AG04450 (cell line): ENCODE measurements around the gene NOXA1. TPM values are rescaled to one million over a fixed set of nuclear protein-coding genes. Genes with fewer than 3 reads are reported as not detected.

Experiments used
- CTCF ChIA-PET: fragments of 300-600, 350-600 bp; formaldehyde crosslinking; extraction: SDS; loops from one replicate; lab custom pipeline; 2022; ENCODE audit warnings: antibody characterized with exemption, inconsistent platforms; lab: Charles Lee
- POLR2A ChIA-PET: fragments of 350-600 bp; formaldehyde crosslinking; extraction: SDS; loops from one replicate; lab custom pipeline; 2021; ENCODE audit warnings: antibody characterized with exemption, inconsistent platforms; lab: Yijun Ruan, JAX
- DNase-seq: peaks from one replicate; pipeline ENCODE4 v3.0.0-alpha.2; 2011; ENCODE audit warnings: low read depth, low spot score
- H3K27ac ChIP-seq: one replicate; pipeline ENCODE4 v1.5.1; 2012; ENCODE audit warnings: low read depth, low read length, control low read depth
- H3K27me3 ChIP-seq: one replicate; pipeline ENCODE4 v1.6.0; 2012; ENCODE audit warnings: low read length; ENCODE audit not compliant: control insufficient read depth, insufficient read depth
- H3K4me3 ChIP-seq: 2 replicates; pipeline ENCODE4 v1.5.1; 2011; ENCODE audit warnings: mild to moderate bottlenecking, low read depth, low read length, control low read depth
- H3K9me3 ChIP-seq: 2 replicates; pipeline ENCODE4 v1.5.1; 2012; ENCODE audit warnings: low read length; ENCODE audit not compliant: control insufficient read depth, insufficient read depth
- polyA plus RNA-seq: library from polyadenylated mRNA; depleted of rRNA; stranded (reverse); fragments of >200 nt; gene quantifications from 2 replicates; pipeline ENCODE4 v1.2.3, GENCODE V29; 2011
- TF ChIP-seq, protein P1 (sequence below): IDR thresholded peaks from 2 replicates; pipeline ENCODE4 v1.5.1; 2011; ENCODE audit warnings: low read depth, low read length, control low read depth, inconsistent platforms

The NOXA1 gene
- polyA plus RNA-seq, 1 experiment: 0.06 TPM

DNA sequence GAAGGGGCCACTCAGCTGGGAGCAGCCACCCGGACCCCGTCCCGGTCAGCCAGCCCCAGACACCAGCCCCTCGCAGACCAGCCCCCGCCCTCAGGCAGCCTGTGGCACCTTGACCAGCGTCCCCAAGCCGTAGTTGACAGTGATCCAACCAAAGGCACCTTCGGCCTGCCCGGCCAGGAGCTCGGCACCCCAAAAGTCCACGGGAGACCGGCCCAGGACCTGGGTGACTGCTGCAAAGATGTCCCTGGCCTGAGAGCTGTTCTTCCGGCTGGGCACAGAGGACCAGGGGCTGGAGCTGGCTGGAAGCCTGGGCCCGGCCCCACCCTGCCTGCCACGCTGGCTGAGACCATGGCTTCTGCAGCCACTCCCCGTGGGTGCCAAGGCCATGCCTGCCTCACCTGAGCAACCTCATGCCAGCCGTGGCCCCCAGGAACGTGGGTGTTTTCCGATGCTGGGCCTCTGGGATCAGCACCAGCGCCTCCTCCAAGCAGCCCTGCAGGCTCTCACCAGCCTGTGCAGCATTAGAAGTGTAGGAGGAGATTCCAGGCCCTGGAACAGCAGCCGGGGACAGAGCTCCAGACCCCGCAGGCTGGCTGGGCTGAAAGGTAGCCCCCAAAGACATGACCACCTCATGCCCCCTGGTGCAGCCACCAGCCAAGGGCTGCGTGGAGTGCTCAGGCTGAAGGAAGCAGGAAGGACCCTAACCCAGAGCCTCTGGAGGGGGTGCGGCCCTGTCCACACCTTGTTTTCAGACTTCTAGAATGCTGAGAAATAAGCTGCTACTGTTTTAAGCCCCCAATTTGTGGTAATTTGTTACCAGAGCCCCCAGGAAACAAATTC is 13.8 kb downstream of the NOXA1 start:
- POLR2A ChIA-PET: interaction anchor here (0.5 kb wide), 1 partner anchor 164 kb away, joined by 11 read pairs; no protein-coding TSS in a partner anchor

DNA sequence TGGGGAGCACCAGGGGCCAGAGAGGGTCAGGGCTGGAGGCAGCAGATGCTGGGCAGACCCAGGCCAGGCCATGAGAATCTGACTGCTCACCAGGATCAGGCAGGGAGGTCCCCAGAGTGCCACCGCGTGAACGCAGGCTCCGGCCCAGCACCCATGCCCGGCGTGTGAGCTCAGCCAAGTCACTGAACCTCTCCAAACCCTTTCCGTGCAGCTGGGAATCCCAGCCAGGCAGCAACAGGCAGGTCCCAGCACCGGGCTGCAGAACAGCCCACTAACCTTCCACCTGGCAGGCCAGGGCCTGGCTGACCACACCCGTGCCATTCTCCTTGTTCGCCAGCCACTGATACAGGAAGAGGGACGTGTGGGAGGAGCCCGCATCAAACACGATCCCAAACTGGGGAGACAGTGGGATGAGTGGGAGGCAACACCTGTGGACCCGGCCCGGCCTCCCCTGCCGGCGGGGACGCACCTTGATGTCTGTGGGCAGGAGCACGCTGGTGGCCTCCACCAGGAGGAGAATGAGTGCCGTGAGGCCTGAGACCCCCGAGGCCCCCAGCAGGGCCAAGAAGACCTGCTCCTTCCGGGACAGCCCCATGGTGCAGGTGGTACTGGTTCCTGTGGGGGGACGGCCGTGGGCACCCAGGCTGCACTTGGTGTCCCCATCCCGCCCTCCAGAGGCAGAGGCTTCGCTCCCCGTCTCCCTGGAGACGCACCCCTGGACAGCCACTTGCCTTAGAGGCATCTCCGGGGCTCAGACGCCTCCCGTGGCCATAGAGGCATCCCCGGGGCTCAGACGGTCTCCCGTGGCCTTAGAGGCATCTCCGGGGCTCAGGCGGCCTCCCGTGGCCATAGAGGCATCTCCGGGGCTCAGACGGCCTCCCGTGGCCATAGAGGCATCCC is 14.7 kb downstream of the NOXA1 start:
- DNase-seq: no peak
- H3K27me3 ChIP-seq: peaks cover 7% of the 10 kb centered on the region
- ChIA-PET CTCF (interaction anchor here (0.6 to 0.9 kb wide), 2 partner anchors 15 to 136 kb away, joined by 3 read pairs; partner anchors contain the start of genes EXD3, NOXA1 and NRARP), POLR2A (interaction anchor here (0.5 kb wide), 1 partner anchor 165 kb away, joined by 11 read pairs; no protein-coding TSS in a partner anchor)
- no peaks in the 10 kb centered on the region; the same call in 1 of the 2 replicates for H3K9me3 ChIP-seq
- TF ChIP-seq, protein P1, sequence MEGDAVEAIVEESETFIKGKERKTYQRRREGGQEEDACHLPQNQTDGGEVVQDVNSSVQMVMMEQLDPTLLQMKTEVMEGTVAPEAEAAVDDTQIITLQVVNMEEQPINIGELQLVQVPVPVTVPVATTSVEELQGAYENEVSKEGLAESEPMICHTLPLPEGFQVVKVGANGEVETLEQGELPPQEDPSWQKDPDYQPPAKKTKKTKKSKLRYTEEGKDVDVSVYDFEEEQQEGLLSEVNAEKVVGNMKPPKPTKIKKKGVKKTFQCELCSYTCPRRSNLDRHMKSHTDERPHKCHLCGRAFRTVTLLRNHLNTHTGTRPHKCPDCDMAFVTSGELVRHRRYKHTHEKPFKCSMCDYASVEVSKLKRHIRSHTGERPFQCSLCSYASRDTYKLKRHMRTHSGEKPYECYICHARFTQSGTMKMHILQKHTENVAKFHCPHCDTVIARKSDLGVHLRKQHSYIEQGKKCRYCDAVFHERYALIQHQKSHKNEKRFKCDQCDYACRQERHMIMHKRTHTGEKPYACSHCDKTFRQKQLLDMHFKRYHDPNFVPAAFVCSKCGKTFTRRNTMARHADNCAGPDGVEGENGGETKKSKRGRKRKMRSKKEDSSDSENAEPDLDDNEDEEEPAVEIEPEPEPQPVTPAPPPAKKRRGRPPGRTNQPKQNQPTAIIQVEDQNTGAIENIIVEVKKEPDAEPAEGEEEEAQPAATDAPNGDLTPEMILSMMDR: no peak
- no peak overlapping the region for H3K4me3 ChIP-seq
- no peak overlapping the region for H3K27ac ChIP-seq

More for the DNA sequence above, 13.8 kb downstream of the NOXA1 start:
- H3K27me3 ChIP-seq: peaks cover 5% of the 10 kb centered on the region
- no peak overlapping the region for H3K27ac ChIP-seq
- TF ChIP-seq, protein P1: no peak
- no peak overlapping the region for H3K4me3 ChIP-seq
- CTCF ChIA-PET: interaction anchor here (0.6 to 0.9 kb wide), 2 partner anchors 14 to 135 kb away, joined by 3 read pairs; partner anchors contain the start of genes EXD3, NOXA1 and NRARP
- H3K9me3 ChIP-seq: no peaks in the 10 kb centered on the region; the same call in 1 of the 2 replicates
- DNase-seq: no peak

DNA sequence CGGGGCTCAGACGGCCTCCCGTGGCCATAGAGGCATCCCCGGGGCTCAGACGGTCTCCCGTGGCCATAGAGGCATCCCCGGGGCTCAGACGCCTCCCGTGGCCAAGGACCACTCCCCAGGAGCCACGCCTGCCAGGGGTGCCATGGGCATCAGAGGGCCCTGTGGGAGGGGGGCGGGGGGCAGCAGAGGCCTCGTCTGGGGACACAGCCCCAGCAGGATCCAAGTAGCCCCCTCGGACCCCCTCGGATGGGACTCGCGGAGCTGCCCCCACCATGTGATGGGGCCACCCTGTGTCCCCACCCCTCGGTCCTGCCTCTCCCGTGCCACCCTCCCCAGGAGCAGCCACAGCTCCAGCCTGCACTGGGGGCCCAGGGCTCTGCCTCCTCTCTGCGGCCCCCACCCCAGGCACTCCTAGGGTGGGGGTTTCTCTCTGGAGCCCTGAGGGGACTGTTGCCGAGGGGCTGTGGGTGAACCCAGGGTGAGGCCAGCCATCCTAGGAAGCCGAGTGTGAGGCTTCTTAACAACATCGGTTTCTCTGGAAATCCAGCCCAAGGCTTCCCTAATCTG is 15.5 kb downstream of the NOXA1 start:
- TF ChIP-seq, protein P1: no peak
- Histone ChIP-seq H3K27me3 (peaks cover 7% of the 10 kb centered on the region), H3K27ac (no peak overlapping the region), H3K9me3 (no peaks in the 10 kb centered on the region; the same call in 1 of the 2 replicates), H3K4me3 (no peak overlapping the region)
- CTCF ChIA-PET: no interaction called here
- no peak for DNase-seq
- POLR2A ChIA-PET: no interaction called here

DNA sequence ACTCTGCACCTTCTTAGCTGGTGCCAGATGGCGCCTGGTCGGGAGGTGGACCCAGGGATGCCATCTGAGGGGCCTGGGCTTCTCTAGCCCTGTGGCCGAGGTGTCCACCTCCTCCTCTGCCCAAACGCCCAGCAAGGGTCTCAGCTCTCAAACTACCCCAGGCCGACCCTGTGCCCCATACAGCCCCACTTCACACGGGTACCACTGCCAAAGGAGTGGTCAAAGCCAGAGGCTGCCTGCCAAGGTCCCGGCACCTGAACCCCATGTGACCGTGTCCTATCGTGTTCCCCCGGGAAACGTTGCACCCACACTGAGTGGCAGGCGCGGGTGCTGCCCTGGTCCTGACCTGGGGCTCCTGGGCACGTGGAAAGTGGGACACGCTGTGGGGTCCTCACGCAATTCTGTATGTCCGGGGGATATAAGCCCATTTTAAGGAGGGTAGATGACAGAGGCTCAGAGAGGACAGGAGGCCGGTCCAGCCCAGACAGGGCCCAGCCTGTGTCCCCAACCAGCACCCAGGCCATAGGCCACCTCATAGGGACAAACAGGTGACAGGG is 16.0 kb downstream of the NOXA1 start:
- CTCF ChIA-PET: no interaction called here
- H3K4me3 ChIP-seq: no peak overlapping the region
- no peak overlapping the region for H3K27ac ChIP-seq
- H3K9me3 ChIP-seq: no peaks in the 10 kb centered on the region; the same call in 1 of the 2 replicates
- TF ChIP-seq, protein P1: no peak
- peaks cover 7% of the 10 kb centered on the region for H3K27me3 ChIP-seq
- POLR2A ChIA-PET: no interaction called here
- no peak for DNase-seq
